Duodenal mucosa (tissue), 2 donors: ENCODE data around the gene HOXD8.
A peak's percentile ranks its signal among the peaks of the same experiment; 100 is the strongest.

Experiments
- H3K27ac ChIP-seq: one replicate; pipeline ENCODE4 v1.7.0; 2013; ENCODE audit warnings: low read depth, low read length
- H3K27me3 ChIP-seq, 2 donors: one replicate each; pipeline ENCODE4 v1.7.0; 2013; ENCODE audit warnings: low read length in 2 of 2, control low read depth in 1 of 2; ENCODE audit not compliant: insufficient read depth in 2 of 2, control insufficient read depth in 1 of 2
- H3K36me3 ChIP-seq, 2 donors: one replicate each; pipeline ENCODE4 v1.7.0; 2013; ENCODE audit warnings: low read length in 2 of 2, control low read depth in 1 of 2; ENCODE audit not compliant: insufficient read depth in 2 of 2, control insufficient read depth in 1 of 2
- H3K4me1 ChIP-seq, 2 donors: one replicate each; pipeline ENCODE4 v1.7.0; 2013; ENCODE audit warnings: low read length in 2 of 2, control low read depth in 1 of 2; ENCODE audit not compliant: insufficient read depth in 2 of 2, control insufficient read depth in 1 of 2
- H3K4me3 ChIP-seq, 2 donors: one replicate each; pipeline ENCODE4 v1.7.0; 2013; ENCODE audit warnings: low read length in 2 of 2, low read depth in 1 of 2
- H3K9ac ChIP-seq, 2 donors: one replicate each; pipeline ENCODE4 v1.7.0; 2013; ENCODE audit warnings: low read length in 2 of 2, low read depth in 1 of 2
- H3K9me3 ChIP-seq, 2 donors: one replicate each; pipeline ENCODE4 v1.7.0; 2013; ENCODE audit warnings: low read length in 2 of 2, control low read depth in 1 of 2; ENCODE audit not compliant: control insufficient read depth in 1 of 2

The HOXD8 gene

DNA sequence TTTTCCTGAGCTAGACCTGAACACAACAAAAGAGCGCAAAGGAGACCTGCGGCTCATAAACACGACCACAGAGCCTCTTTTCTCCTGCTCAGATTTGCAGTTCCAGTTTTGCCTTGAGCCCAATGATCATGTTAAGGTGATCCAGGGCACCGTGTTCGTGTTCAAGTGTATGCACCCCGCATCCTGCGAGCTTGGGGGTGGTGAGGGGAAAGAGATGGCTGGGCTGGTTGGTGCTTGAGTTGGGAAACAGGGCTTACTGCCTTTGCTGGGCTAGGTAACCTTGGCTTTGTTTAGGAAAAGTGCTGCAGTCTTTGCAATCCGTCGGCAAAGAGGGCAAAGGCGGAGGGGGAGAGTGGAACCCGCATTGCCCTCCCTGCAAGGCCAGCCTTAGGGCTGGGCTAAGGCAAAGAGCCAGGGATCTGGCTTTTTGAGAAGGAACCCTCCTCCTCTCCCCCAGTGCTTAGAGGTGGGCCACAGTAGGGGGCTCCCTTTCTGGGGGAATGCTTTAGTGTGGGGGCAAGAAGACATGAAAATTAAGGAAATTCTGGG lies 11.6 kb upstream of the HOXD8 start:
- H3K9me3 ChIP-seq = no peaks in the 10 kb centered on the region
- peaks cover 93 to 96% of the 10 kb centered on the region in 2 donors for H3K27me3 ChIP-seq
- H3K9ac ChIP-seq = no peak overlapping the region
- H3K36me3 ChIP-seq = no peaks in the 10 kb centered on the region
- no peak overlapping the region for H3K27ac ChIP-seq
- no peak overlapping the region for H3K4me3 ChIP-seq
- no peaks in the 10 kb centered on the region for H3K4me1 ChIP-seq

- no peaks in the 10 kb centered on the region for H3K4me1 ChIP-seq
- H3K9ac ChIP-seq = no peak overlapping the region
- no peak overlapping the region for H3K27ac ChIP-seq
- H3K9me3 ChIP-seq = no peaks in the 10 kb centered on the region
- peaks cover 93 to 95% of the 10 kb centered on the region in 2 donors for H3K27me3 ChIP-seq
- no peak overlapping the region for H3K4me3 ChIP-seq
- no peaks in the 10 kb centered on the region for H3K36me3 ChIP-seq
These were observed 10.7 kb upstream of the HOXD8 start for GRCh38 chr2:176118601-176119339.

- H3K4me3 ChIP-seq = no peak overlapping the region
- no peaks in the 10 kb centered on the region for H3K4me1 ChIP-seq
- peak overlapping the region; percentile 33 for H3K27ac ChIP-seq
- H3K36me3 ChIP-seq = no peaks in the 10 kb centered on the region
- no peak overlapping the region for H3K9ac ChIP-seq
- no peaks in the 10 kb centered on the region for H3K9me3 ChIP-seq
- H3K27me3 ChIP-seq = peaks cover 93 to 95% of the 10 kb centered on the region in 2 donors
These were observed 8.9 kb upstream of the HOXD8 start for GRCh38 chr2:176120364-176121189.

- H3K27me3 ChIP-seq = peaks cover 90 to 95% of the 10 kb centered on the region in 2 donors
- no peaks in the 10 kb centered on the region for H3K9me3 ChIP-seq
- H3K4me1 ChIP-seq = no peaks in the 10 kb centered on the region
- H3K4me3 ChIP-seq = no peak overlapping the region
- no peak overlapping the region for H3K27ac ChIP-seq
- no peaks in the 10 kb centered on the region for H3K36me3 ChIP-seq
- no peak overlapping the region for H3K9ac ChIP-seq
These were observed 8.1 kb upstream of the HOXD8 start for GRCh38 chr2:176121190-176122051.

DNA sequence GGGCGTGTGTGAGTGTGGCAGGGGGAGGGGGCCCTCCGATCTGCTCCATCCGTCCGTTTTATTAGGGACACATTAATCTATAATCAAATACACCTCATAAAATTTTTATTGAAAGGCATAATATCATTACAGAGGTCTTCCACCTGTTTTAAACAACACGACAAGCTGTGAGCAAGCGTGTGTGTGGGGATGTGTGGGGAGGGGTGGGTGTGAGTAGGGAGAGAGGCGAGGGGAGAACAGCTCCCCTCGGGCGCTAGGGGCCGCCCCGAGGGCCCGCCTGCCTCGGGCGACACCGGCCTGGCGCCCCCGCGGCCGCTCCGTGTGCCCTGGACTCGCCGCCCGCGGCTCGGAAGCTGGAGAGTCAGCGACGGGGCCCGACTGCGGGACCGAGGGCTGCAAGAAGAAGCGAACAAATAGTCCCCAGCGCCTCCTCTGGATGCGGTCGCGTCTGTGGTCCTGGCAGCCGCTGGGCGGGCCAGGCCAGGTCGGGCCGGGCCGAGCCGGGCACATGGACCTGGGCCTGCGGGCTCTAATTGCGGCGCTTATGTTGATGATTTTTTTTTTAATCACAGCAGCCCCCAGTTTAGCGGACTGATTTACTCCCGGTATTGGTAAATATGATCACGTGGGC lies 7.3 kb upstream of the HOXD8 start:
- no peaks in the 10 kb centered on the region for H3K36me3 ChIP-seq
- peak overlapping the region; percentile 10 for H3K27ac ChIP-seq
- H3K4me3 ChIP-seq = peak overlapping the region; percentile 43 to 50

DNA sequence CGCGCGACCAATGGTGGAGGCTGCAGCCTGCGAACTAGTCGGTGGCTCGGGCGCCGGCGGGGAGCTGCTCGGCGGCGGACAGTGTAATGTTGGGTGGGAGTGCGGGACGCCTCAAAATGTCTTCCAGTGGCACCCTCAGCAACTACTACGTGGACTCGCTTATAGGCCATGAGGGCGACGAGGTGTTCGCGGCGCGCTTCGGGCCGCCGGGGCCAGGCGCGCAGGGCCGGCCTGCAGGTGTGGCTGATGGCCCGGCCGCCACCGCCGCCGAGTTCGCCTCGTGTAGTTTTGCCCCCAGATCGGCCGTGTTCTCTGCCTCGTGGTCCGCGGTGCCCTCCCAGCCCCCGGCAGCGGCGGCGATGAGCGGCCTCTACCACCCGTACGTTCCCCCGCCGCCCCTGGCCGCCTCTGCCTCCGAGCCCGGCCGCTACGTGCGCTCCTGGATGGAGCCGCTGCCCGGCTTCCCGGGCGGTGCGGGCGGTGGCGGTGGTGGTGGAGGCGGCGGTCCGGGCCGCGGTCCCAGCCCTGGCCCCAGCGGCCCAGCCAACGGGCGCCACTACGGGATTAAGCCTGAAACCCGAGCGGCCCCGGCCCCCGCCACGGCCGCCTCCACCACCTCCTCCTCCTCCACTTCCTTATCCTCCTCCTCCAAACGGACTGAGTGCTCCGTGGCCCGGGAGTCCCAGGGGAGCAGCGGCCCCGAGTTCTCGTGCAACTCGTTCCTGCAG lies 6.7 kb upstream of the HOXD8 start, which contains the start of gene HOXD9:
TSS of gene HOXD9 (plus strand) at position 37 of the 728 bp plus-strand sequence. CDS start at position 87, 50 bp downstream.
- Histone ChIP-seq H3K27ac (peak within 1 kb of the TSS; percentile 10), H3K27me3 (peaks cover 88 to 93% of the 10 kb centered on the region in 2 donors), H3K9me3 (no peaks in the 10 kb centered on the region)

More for the DNA sequence above, 7.3 kb upstream of the HOXD8 start:
- Histone ChIP-seq H3K9ac (no peak overlapping the region), H3K27me3 (peaks cover 88 to 93% of the 10 kb centered on the region in 2 donors), H3K4me1 (no peaks in the 10 kb centered on the region), H3K9me3 (no peaks in the 10 kb centered on the region)

GRCh38 chr2:176123411-176124109 lies 5.9 kb upstream of the HOXD8 start:
- Histone ChIP-seq H3K9me3 (no peaks in the 10 kb centered on the region), H3K4me1 (no peaks in the 10 kb centered on the region), H3K27me3 (peaks cover 89 to 93% of the 10 kb centered on the region in 2 donors), H3K9ac (no peak overlapping the region), H3K36me3 (no peaks in the 10 kb centered on the region), H3K27ac (no peak overlapping the region), H3K4me3 (no peak overlapping the region)

More for the DNA sequence above, 6.7 kb upstream of the HOXD8 start, which contains the start of gene HOXD9:
- Histone ChIP-seq H3K4me1 (no peaks in the 10 kb centered on the region), H3K4me3 (peak within 1 kb of the TSS; percentile 43 to 50), H3K9ac (no peak within 1 kb of the TSS), H3K36me3 (no peaks in the 10 kb centered on the region)

DNA sequence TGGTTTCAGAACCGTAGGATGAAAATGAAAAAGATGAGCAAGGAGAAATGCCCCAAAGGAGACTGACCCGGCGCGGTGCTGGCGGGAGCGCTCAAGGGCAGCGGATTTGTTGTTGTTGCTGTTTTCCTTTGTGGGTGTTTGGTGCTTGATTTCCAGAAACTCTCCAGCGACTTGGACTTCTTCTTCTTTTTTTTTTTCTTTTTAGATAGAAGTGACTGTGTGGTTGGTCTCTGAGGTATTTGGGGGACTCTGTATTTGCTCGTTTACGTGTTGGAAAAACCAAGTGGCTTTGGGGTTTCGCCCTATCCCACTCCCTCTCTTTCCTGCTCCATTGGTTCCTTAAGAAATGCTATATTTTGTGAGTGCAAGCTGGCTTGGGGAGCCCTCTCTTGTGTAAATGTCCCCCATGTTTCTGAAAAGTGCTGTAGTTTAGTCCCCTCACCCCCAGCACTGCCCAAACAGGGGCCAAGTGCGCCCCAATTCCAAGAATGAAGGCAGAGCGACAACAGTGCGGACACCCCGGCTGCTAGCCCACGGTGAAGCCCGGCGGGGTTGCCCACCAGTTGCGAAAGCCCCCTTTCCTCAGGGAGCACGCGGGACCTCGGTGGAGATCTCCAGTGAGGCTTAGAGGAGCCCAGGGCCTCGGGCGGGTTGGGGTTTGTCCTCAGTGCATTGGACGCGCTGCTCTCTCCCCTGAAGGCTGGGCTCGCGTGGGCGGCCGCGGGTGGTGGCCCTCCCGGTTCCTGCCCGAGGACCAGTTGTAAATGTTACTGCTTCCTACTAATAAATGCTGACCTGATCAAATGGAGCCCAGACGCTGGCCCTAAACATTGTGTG lies 5.2 kb upstream of the HOXD8 start:
- Histone ChIP-seq H3K9ac (no peak overlapping the region), H3K36me3 (no peaks in the 10 kb centered on the region), H3K27me3 (peaks cover 92 to 95% of the 10 kb centered on the region in 2 donors), H3K4me3 (no peak overlapping the region), H3K9me3 (no peaks in the 10 kb centered on the region), H3K27ac (no peak overlapping the region), H3K4me1 (no peaks in the 10 kb centered on the region)
